Mucosa of gallbladder (tissue), 1 donor: Measurements from ENCODE around the gene ERBB3. TPM values are rescaled to one million over a fixed set of nuclear protein-coding genes. Genes with fewer than 3 reads are reported as not detected.
"Not testable (repeated sequence)": the region's sequence is repeated elsewhere in the genome, so short reads cannot be mapped to it uniquely, and the experiment has no call there.

Experiments used
- DNase-seq: peaks from one replicate; pipeline ENCODE4 v3.0.0-alpha.2; 2020; ENCODE audit warnings: low spot score
- total RNA-seq: library from RNA; stranded (reverse); gene quantifications from one replicate; pipeline ENCODE4 v1.2.1, GENCODE V29; 2021
- donor health status: DM: no; HTN: no; CAD: no.

The ERBB3 gene
- total RNA-seq, 1 donor from 2014 or later = 228 TPM

DNA sequence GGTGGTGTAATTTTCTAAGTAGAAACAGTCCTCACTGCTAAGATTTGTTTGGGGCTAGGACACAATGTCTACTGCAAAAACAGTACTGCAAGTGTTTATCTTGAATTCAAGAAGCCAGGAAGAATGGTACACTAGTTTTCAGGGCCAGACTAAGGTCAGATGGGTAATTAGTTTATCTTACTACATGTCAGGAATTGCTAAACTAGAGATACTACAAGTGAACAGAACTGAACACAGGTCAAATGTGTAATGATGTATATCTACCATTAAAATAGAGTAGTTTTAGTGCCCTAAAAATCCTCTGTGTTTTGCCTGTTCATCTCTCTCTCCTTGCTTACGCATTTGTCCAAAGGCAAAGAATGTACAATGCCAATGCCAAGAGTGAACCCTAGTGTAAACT lies 34.1 kb downstream of the ERBB3 start:
- no peak for DNase-seq

DNA sequence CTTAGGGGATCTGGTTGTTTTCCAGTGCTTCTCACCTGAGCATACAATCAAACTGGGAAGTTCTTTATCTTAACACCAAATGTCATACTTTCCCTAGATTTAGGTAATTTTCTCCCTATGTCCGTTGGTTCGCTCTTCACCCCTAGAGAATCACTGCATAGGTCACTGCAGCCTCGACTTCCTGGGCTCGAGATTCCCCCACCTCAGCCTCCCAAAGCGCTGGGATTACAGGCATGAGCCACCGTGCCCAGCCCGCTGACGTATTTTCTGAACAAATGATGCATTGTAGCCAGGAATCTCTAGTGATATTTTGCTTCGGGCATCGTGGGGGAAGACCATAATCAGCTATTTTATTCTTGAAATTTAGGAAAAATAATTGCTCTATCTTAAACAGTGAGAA lies 35.4 kb downstream of the ERBB3 start:
- DNase-seq = no peak

DNA sequence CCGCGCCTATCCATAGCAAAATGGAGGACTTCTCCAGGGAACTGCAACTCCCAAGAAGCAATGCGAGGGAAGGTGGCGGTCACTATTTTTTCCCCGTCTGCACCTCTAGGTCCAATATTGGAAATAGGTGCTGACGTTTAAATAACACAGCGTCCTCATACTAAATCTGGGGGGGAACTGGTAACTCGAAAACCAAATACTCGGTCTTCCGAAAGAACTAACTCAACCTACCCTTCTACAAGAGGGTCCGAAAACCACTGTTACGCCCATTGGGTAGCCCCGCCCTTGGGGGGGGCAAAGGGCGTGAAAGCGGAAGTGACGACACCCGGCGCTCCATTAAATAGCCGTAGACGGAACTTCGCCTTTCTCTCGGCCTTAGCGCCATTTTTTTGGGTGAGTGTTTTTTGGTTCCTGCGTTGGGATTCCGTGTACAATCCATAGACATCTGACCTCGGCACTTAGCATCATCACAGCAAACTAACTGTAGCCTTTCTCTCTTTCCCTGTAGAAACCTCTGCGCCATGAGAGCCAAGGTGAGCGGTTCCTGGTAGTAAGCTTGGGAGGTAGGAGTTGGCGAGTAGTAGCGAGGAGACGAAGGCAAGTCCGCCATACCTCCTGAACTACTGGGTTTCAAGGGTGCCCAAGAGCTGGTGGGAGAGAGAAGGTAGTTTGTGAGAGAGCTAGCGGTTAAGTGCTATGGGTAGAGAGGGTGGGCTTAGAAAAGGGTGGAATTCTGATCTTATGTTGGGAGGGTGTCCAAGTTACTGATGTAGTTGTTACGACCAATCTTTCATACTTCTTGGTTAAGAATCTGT lies 36.5 kb downstream of the ERBB3 start, which contains the start of gene RPL41:
TSS of gene RPL41 (plus strand) at position 367 of the 815 bp plus-strand sequence.
- DNase-seq = peak; percentile 97

DNA sequence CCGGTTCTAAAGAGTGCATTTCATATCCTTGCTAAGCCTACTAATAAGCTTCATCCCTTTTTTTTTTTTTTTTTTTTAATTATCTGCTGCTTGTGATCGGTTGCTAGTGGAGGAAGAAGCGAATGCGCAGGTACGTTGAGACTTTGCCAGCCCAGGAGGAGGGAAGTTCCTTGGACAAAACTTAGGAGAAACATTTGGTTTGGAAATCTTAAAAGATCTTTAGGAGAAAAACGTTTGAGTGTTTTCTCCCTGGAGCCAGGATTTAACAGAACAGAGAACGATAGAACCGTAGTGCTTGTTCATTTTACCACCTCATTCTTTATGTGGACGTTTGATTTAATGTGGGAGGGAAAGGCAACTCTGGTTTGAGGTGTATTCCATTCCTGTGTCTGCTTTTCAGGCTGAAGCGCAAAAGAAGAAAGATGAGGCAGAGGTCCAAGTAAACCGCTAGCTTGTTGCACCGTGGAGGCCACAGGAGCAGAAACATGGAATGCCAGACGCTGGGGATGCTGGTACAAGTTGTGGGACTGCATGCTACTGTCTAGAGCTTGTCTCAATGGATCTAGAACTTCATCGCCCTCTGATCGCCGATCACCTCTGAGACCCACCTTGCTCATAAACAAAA lies 37.2 kb downstream of the ERBB3 start:
- DNase-seq = not testable (repeated sequence)

DNA sequence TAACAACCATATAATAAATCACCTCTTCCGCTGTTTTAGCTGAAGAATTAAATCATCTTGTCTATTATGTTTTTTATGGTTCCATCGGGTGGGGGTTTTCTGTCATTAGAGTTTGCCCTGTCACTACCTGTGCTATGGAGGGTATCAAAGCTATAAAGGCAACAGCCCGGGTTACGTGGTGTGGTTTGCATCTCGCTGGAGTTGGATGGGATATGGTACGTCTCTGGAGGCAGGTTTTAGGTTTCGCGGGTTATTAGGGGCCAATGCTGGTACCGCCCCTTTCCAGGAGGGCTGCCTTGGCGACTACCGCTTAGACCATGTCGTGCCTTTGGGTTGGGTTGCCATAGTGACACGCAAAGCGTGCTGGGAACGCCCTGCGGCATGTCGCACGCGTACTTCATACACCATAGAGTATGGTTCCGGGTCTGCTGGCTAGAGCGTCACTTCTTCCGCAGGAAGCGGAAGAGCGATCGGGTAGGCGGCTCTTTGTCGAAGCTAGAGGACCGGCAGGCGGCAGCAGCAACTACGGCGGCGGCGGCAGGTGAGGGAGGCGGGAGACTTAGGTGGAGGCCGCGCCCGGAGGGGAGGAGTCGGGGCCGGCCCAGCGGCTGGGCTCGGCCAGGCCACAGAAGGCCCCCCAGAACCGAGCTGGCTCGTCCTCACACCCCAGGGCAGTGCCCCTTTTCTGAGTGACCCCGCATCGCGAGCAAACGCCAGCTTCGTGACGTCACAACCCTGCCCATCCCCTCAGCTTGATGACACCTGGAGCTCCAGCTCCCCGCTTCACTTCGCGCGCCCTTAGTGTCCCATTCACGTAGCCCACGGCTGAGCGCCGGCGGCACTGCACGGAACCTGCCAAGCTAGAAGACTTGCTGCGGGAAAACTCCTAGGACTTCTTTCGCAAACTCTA lies 38.1 kb downstream of the ERBB3 start, which contains the start of gene ZC3H10:
TSS of gene ZC3H10 (plus strand) at position 489 of the 910 bp plus-strand sequence. CDS start 2,297 bp downstream, outside the sequence.
- DNase-seq = peak; percentile 99

DNA sequence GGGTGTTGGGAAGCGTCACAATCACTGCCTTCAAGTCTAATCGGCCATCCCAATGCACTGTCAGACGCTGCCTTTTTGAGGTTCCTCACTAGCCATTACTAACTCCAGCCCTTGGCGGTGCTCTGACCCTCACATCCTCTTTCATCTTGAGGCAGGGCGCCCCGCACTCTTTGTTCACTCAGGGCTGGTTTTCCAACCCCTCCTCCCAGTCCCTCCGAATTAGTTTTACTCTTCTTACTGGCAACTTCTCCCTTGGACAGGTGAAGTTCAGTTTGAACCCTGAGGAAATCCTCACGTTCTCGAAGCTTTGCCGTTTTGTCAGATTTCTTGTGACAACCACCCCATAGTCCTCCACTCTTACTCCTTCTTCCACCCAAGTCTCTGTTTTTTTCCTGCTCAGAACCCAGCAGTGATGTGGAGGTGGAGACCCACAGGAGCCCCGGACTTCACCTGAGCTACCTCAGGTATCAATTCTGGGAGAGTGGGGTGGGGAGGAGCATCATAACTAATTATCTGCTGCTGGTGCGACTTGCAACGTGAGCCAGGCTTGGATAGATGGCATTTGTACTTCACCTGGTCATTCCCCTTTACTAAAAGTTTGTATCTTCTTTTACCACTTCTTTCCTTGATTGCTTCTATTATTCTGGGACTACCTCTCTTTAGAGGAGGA lies 38.9 kb downstream of the ERBB3 start:
- DNase-seq = no peak

DNA sequence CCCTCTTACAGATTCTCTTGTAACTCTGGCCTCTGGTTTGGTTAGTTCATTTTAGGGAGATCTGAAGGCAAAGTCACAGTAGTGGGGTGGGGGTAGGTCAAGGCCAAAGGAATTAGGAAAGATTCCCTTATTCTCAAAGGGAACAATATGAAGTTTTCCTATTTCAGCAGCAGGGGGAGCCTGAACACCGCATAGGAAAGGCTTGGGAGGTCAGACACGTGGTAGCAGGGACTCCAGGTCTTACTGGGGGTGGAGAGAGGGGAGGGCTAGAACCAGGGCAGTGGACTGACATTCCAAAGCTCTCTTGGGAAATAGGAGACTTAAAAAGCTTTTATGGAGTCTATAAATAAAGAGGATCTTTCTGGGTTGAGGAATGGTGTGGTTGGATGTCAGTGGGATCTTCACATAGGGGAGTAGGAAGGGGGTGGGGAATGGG lies 39.4 kb downstream of the ERBB3 start:
- DNase-seq = peak; percentile 71

DNA sequence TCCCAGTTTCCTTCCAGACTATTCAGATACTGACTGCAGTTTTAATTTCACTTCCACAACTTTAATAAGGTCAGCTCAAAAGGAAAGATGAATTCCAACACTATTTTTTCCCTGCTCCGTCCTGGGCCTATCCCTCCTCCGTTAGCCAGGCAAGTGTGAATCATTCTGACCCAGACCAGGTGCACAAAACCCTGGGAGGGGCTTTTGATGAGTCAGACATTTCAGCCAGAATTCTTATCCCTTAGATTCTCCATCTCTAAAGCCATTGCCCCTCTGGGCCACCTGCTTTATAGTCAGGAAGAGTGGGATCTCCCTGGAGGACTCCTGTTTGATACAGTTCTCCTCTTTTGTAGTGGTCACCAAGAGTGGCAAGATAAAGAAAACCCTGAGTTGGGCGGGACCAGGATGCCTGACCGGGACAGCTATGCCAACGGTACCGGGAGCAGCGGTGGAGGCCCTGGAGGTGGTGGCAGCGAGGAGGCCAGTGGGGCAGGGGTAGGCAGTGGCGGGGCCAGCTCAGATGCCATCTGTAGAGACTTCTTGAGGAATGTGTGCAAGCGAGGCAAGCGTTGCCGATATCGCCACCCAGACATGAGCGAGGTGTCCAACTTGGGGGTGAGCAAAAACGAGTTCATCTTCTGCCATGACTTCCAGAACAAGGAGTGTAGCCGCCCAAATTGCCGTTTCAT lies 40.3 kb downstream of the ERBB3 start:
- no peak for DNase-seq

DNA sequence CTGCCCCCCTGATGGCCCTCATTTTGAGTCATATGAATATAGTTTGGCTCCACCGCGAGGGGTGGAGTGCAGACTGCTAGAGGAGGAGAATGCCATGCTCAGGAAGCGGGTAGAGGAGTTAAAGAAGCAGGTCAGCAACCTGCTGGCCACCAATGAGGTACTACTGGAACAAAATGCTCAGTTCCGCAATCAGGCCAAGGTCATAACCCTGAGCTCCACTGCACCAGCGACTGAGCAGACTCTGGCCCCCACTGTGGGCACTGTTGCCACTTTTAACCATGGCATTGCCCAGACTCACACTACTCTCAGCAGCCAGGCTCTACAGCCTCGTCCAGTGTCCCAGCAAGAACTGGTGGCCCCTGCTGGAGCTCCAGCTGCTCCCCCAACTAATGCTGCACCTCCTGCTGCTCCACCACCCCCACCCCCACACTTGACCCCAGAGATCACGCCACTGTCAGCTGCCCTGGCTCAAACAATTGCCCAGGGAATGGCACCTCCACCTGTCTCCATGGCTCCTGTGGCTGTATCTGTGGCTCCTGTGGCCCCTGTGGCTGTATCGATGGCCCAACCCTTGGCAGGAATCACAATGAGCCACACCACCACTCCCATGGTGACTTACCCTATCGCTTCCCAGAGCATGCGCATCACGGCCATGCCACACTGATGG lies 41.4 kb downstream of the ERBB3 start:
- no peak for DNase-seq

DNA sequence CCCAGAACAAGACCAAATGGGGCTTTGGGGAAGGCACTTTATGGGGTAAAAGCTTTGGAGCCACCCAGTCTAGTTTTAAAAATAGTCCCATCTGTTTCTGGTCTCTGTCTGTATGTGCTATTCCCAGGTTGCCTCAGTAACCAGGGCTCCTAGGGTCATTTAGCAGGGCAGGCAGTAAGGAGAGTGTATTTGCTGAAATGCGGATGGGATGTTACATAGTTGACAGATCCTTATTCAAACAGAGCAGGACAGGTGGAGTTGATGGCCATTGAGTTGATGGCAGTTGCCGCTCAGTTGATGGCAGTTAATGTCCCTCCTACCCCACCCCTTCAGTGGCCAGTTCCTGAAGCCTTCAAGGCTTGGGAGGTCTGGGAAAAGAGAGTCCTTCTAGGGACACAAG lies 42.7 kb downstream of the ERBB3 start:
- DNase-seq = no peak

- no peak for DNase-seq
Observed at GRCh38 chr12:56124133-56124532, 44.2 kb downstream of the ERBB3 start.

DNA sequence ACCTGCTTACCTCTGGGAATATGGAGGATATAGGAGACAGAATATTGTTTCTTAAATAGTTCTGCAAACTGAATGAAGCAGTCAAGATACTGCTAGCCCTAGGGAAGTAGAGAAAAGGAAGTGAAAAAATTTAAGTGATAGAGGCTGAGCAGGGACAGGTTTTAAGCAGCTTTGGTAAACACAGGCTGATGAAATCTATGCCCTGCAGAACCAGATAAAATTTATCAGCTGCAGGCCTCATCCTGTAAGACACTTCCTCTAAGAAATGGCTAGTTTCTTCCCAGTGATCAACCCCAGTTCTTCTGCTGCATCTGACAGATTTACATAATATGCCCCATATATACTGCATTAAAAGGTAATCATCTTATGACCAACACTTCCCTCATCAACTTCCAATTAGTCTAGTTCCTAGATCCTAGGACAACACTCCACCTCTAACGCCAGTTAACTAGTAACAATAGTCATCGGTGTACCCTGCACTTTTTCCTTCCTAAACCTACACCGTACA lies 46.8 kb downstream of the ERBB3 start:
- DNase-seq = no peak

- DNase-seq = no peak
Observed at GRCh38 chr12:56127485-56127887, 47.5 kb downstream of the ERBB3 start.

GRCh38 chr12:56127888-56128669 lies 48.1 kb downstream of the ERBB3 start, which contains the start of gene ESYT1:
ESYT1 (plus strand) TSS chr12:56128267; CDS start chr12:56128320, 53 bp downstream.
- peak; percentile 99 for DNase-seq

GRCh38 chr12:56128670-56129205 lies 48.8 kb downstream of the ERBB3 start:
- DNase-seq = no peak

DNA sequence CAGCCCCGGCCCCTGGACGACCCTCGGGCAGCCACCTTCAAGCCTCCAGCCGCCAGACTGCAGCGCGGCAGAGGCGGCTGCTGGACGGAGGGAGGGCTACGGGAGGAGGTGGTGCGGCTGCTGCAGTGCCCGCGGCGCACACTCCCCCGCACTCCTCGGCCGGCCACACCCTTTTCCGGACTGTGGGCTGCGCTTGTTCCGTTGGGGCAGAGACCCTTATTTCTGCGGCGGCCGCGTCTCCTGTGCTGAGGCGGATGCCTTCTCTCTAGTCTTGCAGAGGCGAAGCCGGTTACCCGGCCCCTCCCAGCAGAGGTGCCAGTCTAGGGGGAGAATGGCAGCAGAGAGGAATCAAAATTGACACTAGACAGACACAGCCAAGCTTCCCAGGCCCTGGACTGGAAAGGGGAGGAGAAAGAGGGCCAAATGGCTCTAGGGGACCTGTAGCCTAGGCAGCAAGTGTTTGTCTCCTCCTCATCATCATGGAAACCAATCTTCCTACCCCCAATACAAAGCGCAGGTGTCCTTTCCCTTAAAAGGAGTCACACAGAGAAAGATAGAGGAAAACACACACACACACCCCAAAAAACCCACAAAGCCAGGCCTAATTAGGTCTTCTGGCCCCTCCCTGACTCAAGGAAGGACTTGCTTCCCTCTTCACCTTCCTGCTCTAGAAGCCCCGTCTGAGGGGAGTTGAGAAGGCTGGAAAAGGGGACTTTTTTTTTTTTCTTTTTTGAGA lies 49.4 kb downstream of the ERBB3 start:
- DNase-seq = peak; percentile 47

DNA sequence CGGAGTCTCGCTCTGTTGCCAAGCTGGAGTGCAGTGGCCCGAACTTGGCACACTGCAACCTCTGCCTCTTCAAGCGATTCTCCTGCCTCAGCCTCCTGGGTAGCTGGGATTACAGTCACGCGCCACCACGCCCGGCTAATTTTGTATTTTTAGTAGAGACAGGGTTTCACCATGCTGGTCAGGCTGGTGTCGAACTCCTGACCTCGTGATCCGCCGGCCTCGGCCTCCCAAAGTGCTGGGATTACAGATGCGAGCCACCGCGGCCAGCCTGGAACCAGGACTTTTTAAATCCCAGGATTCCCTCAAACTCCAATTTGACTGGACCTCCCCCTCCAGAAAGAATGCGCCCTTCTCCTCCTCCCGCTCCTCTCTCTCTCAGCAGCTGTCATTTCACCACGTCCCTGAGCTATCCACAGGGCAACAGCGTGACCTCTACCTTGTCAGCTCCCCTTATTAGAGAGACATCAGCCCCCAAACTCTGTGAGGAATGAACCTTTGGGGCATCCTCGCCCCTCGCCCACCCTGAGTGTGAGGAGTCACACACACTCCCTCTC lies 50.1 kb downstream of the ERBB3 start:
- no peak for DNase-seq

GRCh38 chr12:56130876-56131275 lies 50.9 kb downstream of the ERBB3 start:
- DNase-seq = no peak
